ENCODE measurements around the gene REX1BD. TPM values are rescaled to one million over a fixed set of nuclear protein-coding genes. Genes with fewer than 3 reads are reported as not detected.
A peak's percentile ranks its signal among the peaks of the same experiment; 100 is the strongest.

The REX1BD gene
- total RNA-seq, 1 experiment from 2014 or later = 39.9 TPM

- intact Hi-C loops (cut with micrococcal nuclease; ENCODE audit: unreplicated experiment) = no loop called here
- CTCF ChIA-PET = interaction anchor here (0.7 to 1.0 kb wide), 3 partner anchors 25 to 279 kb away, joined by 4 read pairs; no protein-coding TSS in a partner anchor
- BruUV-seq (replicated peaks) = no TSS peak
- Mint-ChIP-seq H3K4me3 (ENCODE audit: low read depth, unreplicated experiment) (peak overlapping the region; percentile 63), H3K9me3 (ENCODE audit: low read depth, unreplicated experiment) (no peaks in the 10 kb centered on the region), H3K4me1 (ENCODE audit: low read depth, unreplicated experiment) (peaks cover 10% of the 10 kb centered on the region), H3K27me3 (ENCODE audit: unreplicated experiment) (no peaks in the 10 kb centered on the region), H3K27ac (ENCODE audit: unreplicated experiment) (no peak overlapping the region), H3K36me3 (ENCODE audit: insufficient read depth, unreplicated experiment) (peaks cover 13% of the 10 kb centered on the region)
- TF ChIP-seq CTCF (IDR thresholded peaks at IDR 0.05; ENCODE audit: unreplicated experiment) = peak; percentile 67
- DNase-seq = peak; percentile 71
These were observed 5.7 kb downstream of the REX1BD start for GRCh38 chr19:18594096-18594823.

GRCh38 chr19:18594824-18595373, 6.3 kb downstream of the REX1BD start:
- H3K4me3 Mint-ChIP-seq (ENCODE audit: low read depth, unreplicated experiment) = peak overlapping the region; percentile 63
- no peak overlapping the region for H3K27ac Mint-ChIP-seq (ENCODE audit: unreplicated experiment)
- no peaks in the 10 kb centered on the region for H3K27me3 Mint-ChIP-seq (ENCODE audit: unreplicated experiment)
- peaks cover 7% of the 10 kb centered on the region for H3K36me3 Mint-ChIP-seq (ENCODE audit: insufficient read depth, unreplicated experiment)
- intact Hi-C loops (cut with micrococcal nuclease; ENCODE audit: unreplicated experiment) = no loop called here
- TF ChIP-seq CTCF (IDR thresholded peaks at IDR 0.05; ENCODE audit: unreplicated experiment) = no peak
- no peaks in the 10 kb centered on the region for H3K9me3 Mint-ChIP-seq (ENCODE audit: low read depth, unreplicated experiment)
- H3K4me1 Mint-ChIP-seq (ENCODE audit: low read depth, unreplicated experiment) = peaks cover 5% of the 10 kb centered on the region
- no peak for DNase-seq
- no TSS peak for BruUV-seq (replicated peaks)
- CTCF ChIA-PET = interaction anchor here (1.0 kb wide), 1 partner anchor 252 kb away, joined by 4 read pairs; no protein-coding TSS in a partner anchor

- H3K36me3 Mint-ChIP-seq (ENCODE audit: insufficient read depth, unreplicated experiment) = peaks cover 1% of the 10 kb centered on the region
- H3K27ac Mint-ChIP-seq (ENCODE audit: unreplicated experiment) = no peak overlapping the region
- DNase-seq = no peak
- no peaks in the 10 kb centered on the region for H3K27me3 Mint-ChIP-seq (ENCODE audit: unreplicated experiment)
- TF ChIP-seq CTCF (IDR thresholded peaks at IDR 0.05; ENCODE audit: unreplicated experiment) = no peak
- no peak overlapping the region for H3K4me3 Mint-ChIP-seq (ENCODE audit: low read depth, unreplicated experiment)
- intact Hi-C loops (cut with micrococcal nuclease; ENCODE audit: unreplicated experiment) = no loop called here
- no peaks in the 10 kb centered on the region for H3K9me3 Mint-ChIP-seq (ENCODE audit: low read depth, unreplicated experiment)
- no peaks in the 10 kb centered on the region for H3K4me1 Mint-ChIP-seq (ENCODE audit: low read depth, unreplicated experiment)
- CTCF ChIA-PET = no interaction called here
- no TSS peak for BruUV-seq (replicated peaks)
These were observed 6.9 kb downstream of the REX1BD start for GRCh38 chr19:18595475-18595874.

- CTCF ChIA-PET = interaction anchor here (0.6 kb wide), 1 partner anchor 107 kb away, joined by 3 read pairs; no protein-coding TSS in a partner anchor
These were observed 8.2 kb downstream of the REX1BD start for GRCh38 chr19:18596752-18597157.

More at GRCh38 chr19:18596752-18597157, 8.2 kb downstream of the REX1BD start:
- no peaks in the 10 kb centered on the region for H3K9me3 Mint-ChIP-seq (ENCODE audit: low read depth, unreplicated experiment)
- no peak for TF ChIP-seq CTCF (IDR thresholded peaks at IDR 0.05; ENCODE audit: unreplicated experiment)
- peak; percentile 38 for DNase-seq
- no peaks in the 10 kb centered on the region for H3K36me3 Mint-ChIP-seq (ENCODE audit: insufficient read depth, unreplicated experiment)
- no TSS peak for BruUV-seq (replicated peaks)
- H3K27me3 Mint-ChIP-seq (ENCODE audit: unreplicated experiment) = no peaks in the 10 kb centered on the region
- no peaks in the 10 kb centered on the region for H3K4me1 Mint-ChIP-seq (ENCODE audit: low read depth, unreplicated experiment)
- no peak overlapping the region for H3K4me3 Mint-ChIP-seq (ENCODE audit: low read depth, unreplicated experiment)
- no peak overlapping the region for H3K27ac Mint-ChIP-seq (ENCODE audit: unreplicated experiment)
- intact Hi-C loops (cut with micrococcal nuclease; ENCODE audit: unreplicated experiment) = no loop called here

Data from Calu3 (cell line).